Neural cell (in vitro differentiated cells): ENCODE measurements around the gene MRGPRD.

Experiments used
- EP300 ChIP-seq: fragments of 450-650 bp; conservative IDR thresholded peaks from 2 replicates; pipeline ENCODE4 v1.6.1; 2014; ENCODE audit warnings: antibody characterized with exemption, mild to moderate bottlenecking, moderate library complexity; ENCODE audit not compliant: poor library complexity, severe bottlenecking
- EZH2 ChIP-seq: fragments of 200-600, 300-800 bp; shearing (Covaris generic), sonication (generic); IDR thresholded peaks from 2 replicates; pipeline ENCODE4 v1.6.1; 2014; ENCODE audit warnings: antibody characterized with exemption, low read length, borderline replicate concordance, mild to moderate bottlenecking; ENCODE audit not compliant: insufficient read depth, poor library complexity, severe bottlenecking
- POLR2AphosphoS5 ChIP-seq: IDR thresholded peaks from 2 replicates; pipeline ENCODE4 v1.6.1; 2012
- RAD21 ChIP-seq: fragments of 450-650 bp; conservative IDR thresholded peaks from 2 replicates; pipeline ENCODE4 v1.6.1; 2014; ENCODE audit warnings: antibody characterized with exemption, mild to moderate bottlenecking, moderate library complexity
- TAF1 ChIP-seq: IDR thresholded peaks from 2 replicates; pipeline ENCODE4 v1.6.1; 2012; ENCODE audit warnings: low read depth
- TF ChIP-seq, protein P1 (sequence below): fragments of 450-650 bp; IDR thresholded peaks from 2 replicates; pipeline ENCODE4 v1.5.1; 2014; ENCODE audit warnings: antibody characterized with exemption, mild to moderate bottlenecking, moderate library complexity; ENCODE audit not compliant: poor library complexity, severe bottlenecking

GRCh38 chr11:69014898-69015549, 34.2 kb upstream of the MRGPRD start:
- TF ChIP-seq, protein P1, sequence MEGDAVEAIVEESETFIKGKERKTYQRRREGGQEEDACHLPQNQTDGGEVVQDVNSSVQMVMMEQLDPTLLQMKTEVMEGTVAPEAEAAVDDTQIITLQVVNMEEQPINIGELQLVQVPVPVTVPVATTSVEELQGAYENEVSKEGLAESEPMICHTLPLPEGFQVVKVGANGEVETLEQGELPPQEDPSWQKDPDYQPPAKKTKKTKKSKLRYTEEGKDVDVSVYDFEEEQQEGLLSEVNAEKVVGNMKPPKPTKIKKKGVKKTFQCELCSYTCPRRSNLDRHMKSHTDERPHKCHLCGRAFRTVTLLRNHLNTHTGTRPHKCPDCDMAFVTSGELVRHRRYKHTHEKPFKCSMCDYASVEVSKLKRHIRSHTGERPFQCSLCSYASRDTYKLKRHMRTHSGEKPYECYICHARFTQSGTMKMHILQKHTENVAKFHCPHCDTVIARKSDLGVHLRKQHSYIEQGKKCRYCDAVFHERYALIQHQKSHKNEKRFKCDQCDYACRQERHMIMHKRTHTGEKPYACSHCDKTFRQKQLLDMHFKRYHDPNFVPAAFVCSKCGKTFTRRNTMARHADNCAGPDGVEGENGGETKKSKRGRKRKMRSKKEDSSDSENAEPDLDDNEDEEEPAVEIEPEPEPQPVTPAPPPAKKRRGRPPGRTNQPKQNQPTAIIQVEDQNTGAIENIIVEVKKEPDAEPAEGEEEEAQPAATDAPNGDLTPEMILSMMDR: no peak
- TF ChIP-seq POLR2AphosphoS5 (no peak), EZH2 (no peak), EP300 (no peak), RAD21 (no peak), TAF1 (no peak)
